HG02870 (cell line): Measurements from ENCODE around the gene MRM3.
"Not testable (repeated sequence)": the region's sequence is repeated elsewhere in the genome, so short reads cannot be mapped to it uniquely, and the experiment has no call there.

ENCODE experiments used
- ATAC-seq: cut with Tn5 transposase; IDR thresholded peaks from one replicate; pipeline ENCODE4 v1.9.1; 2021; ENCODE audit warnings: mild to moderate bottlenecking, moderate library complexity; ENCODE audit not compliant: unreplicated experiment

Gene MRM3

DNA sequence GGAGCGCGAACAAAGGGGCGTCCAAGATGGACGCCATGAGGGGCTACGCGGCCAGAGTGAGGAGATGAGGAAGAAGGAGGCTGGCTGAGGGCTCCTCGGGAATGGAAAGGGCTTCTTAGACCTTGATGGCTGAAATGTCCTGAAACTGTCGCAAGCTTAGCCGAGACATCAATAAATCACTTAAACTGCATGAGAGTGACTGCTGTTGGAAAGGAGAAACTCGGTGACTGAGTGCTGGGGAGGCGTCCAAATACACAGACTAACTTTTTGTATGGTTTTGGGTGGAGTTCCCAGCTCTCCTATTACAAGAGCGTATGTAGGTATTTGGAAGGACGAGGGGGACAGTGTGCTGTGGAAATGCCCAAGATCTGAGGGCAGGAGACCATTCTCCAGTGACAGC, 28.7 kb upstream of the MRM3 start:
- no peak for ATAC-seq

DNA sequence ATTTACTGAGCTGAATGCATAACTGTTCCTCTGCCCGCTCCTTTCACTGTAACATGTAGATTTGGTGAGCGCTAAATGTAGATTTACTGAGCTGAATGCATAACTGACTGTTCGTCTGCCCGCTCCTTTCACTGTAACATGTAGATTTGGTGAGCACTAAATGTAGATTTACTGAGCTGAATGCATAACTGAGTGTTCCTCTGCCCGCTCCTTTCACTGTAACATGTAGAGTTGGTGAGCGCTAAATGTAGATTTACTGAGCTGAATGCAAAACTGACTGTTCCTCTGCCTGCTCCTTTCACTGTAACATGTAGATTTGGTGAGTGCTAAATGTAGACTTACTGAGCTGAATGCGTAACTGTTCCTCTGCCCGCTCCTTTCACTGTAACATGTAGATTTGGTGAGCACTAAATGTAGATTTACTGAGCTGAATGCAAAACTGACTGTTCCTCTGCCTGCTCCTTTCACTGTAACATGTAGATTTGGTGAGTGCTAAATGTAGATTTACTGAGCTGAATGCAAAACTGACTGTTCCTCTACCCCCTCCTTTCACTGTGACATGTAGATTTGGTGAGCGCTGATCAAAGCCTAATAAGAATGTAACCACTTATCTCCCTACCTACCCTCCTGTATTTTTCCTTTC, 26.7 kb upstream of the MRM3 start:
- not testable (repeated sequence) for ATAC-seq

DNA sequence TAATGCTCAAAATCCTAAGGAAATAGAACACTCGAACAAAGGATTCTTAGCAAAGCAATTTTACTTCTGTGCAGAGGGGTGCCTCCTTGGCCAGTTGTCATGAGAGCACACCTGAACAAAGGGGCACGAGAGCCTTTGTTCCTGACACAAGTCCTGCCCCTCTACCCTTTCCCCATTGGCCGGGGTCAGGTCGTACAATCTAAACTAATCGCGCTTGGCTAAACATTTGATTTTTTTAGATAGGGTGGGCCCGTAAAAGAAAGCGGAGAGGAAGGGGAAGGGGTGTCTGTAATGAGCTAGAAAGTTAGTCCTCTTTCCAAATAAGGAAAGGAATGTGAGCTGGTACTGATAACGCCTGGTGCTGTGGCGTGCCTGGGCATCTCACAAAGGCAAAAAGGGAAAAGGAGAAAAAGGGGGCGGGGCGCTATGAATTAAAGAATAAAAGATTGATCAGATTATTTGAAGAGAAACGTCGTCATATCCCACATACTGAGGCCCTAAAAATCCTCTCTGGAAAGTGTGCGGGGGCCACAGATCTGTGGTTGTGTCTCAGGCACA, 26.1 kb upstream of the MRM3 start:
- ATAC-seq, result not testable (repeated sequence)

GRCh38 chr17:759964-760363, 22.2 kb upstream of the MRM3 start:
- no peak for ATAC-seq

DNA sequence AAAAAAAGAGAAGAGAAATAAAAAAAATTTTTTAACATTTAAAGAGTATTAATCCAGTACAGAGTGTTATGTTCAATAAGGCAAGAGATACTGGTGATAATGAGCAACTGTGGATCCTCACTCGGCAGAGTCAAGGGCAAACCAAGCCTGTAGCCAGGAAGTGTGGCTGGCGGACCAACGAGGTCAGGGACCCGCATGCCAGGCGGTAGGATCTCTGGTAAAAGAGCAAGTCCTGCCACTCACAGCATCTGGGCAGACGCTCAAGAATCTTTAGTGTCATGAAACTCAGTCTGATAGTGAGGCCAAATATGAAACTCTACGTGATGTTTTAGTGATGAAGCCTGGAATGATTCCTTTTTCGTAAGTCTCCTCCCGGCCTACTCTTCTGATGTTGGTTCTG, 21.8 kb upstream of the MRM3 start:
- no peak for ATAC-seq

DNA sequence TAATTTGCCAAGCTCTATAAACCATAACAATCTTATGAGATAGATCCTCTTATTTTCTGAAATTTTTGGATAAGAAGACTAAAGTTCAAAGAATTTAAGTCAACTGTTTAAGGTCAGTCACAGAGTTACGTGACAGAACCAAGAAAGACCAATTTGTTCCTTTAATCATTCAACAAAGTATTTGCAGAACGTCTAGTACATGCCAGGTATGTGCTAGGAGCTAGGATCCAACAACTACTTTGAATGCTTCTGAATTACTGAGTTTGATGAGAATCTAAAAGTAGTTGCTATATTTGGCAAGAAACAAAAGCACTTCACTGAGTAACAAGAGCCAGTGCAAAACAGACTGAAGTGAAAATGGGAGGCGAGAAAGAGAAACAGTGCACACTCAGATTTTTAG, 15.1 kb upstream of the MRM3 start:
- ATAC-seq, result no peak

DNA sequence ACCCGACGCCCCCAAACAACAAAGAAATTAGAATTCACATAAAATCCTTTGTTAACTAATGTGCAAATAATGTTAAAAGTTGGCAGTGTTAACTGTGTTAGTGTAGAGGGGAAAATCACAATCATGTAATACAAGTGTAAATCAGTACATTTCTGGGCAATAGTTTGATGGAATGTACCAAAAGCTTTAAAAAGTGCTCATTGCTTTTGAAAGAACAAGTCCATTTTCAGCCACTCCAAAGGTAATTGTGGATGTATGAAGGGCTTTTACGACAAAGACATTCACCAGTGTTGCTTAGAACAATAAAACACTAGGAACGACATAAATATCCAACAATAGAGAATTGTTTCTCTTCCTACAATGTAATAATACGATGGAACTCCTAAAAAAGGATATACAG, 9.1 kb upstream of the MRM3 start:
- no peak for ATAC-seq

GRCh38 chr17:773467-774312, 8.5 kb upstream of the MRM3 start:
- no peak for ATAC-seq

DNA sequence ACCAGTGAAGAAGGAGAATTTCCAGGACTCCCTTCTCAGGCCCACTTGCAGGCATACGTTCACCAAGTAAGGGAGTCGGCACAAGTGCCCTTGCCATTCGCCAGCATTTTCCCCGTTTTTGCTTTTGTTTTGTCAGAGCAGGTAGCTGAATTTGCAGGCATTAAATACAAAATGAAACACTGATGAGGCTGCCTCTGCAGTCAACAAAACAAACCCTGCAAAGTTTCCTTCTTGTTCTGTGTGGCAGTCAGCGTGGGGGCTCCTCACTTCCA, 7.9 kb upstream of the MRM3 start:
- ATAC-seq, result no peak

GRCh38 chr17:778096-778495, 4.1 kb upstream of the MRM3 start:
- no peak for ATAC-seq

- no peak for ATAC-seq
Measured at GRCh38 chr17:784143-784542, 2.0 kb downstream of the MRM3 start.

GRCh38 chr17:785901-786300, 3.7 kb downstream of the MRM3 start:
- not testable (repeated sequence) for ATAC-seq

DNA sequence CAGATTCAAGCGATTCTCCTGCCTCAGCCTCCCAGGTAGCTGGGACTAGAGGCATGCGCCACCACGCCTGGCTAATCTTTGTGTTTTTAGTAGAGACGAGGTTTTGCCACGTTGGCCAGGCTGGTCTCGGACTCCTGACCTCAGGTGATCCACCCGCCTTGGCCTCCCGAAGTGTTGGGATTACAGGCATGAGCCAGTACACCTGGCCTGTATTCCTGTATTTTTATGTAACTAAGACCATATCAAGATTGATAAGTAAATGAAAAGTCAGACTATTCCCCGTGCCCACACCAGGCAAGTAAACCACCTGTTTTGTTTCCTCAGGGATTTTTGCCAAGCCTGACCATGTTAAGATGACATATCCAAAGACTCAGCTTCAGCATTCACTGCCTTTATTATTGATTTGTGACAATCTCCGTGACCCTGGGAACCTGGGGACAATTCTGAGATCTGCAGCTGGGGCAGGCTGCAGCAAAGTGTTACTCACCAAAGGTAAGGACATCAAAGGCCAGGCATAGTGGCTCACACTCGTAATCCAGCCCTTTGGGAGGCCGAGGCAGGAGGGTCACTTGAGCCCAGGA, 5.6 kb downstream of the MRM3 start:
- ATAC-seq, result no peak

GRCh38 chr17:788551-788950, 6.4 kb downstream of the MRM3 start:
- no peak for ATAC-seq

GRCh38 chr17:789160-789840, 7.1 kb downstream of the MRM3 start:
- ATAC-seq, result no peak

GRCh38 chr17:789931-790873, 8.0 kb downstream of the MRM3 start:
- ATAC-seq, result not testable (repeated sequence)

DNA sequence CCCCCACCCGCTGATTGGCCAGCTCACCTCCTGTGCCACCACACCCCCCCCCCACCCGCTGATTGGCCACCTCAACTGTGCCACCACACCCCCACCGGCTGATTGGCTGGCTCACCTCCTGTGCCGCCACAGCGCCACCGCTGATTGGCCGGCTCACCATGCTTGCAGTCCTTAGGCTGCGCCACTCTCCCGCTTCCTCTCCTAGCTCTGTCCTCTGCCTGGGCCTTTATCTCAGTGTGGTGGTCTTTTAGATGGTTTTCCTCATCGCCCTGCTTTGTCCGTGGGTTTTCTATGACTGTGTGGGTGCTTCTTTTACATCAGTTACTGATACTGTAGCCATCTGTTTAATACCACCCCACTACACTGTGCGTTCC, 8.7 kb downstream of the MRM3 start:
- not testable (repeated sequence) for ATAC-seq

GRCh38 chr17:791829-792228, 9.7 kb downstream of the MRM3 start:
- no peak for ATAC-seq

GRCh38 chr17:792277-792676, 10.1 kb downstream of the MRM3 start:
- no peak for ATAC-seq

GRCh38 chr17:794876-795275, 12.7 kb downstream of the MRM3 start:
- no peak for ATAC-seq
